Non-pigmented ciliary epithelial cell (primary cell): ENCODE results near the gene TMEM63C.
"Not testable (repeated sequence)": the region's sequence is repeated elsewhere in the genome, so short reads cannot be mapped to it uniquely, and the experiment has no call there.

Source experiments
- DNase-seq: peaks from one replicate; pipeline ENCODE4 v3.0.0-alpha.2; 2010; ENCODE audit warnings: low read depth

TMEM63C gene

GRCh38 chr14:77276295-77276935, 94.8 kb downstream of the TMEM63C start:
- DNase-seq = no peak

- no peak for DNase-seq
These were observed 95.4 kb downstream of the TMEM63C start for GRCh38 chr14:77276959-77277358.

- DNase-seq = no peak
These were observed 97.0 kb downstream of the TMEM63C start for GRCh38 chr14:77278461-77279230.

- DNase-seq = no peak
These were observed 98.1 kb downstream of the TMEM63C start for GRCh38 chr14:77279719-77280118.

GRCh38 chr14:77280921-77281320, 99.3 kb downstream of the TMEM63C start:
- DNase-seq = not testable (repeated sequence)

- no peak for DNase-seq
These were observed 100.3 kb downstream of the TMEM63C start for GRCh38 chr14:77281852-77282410.

- no peak for DNase-seq
These were observed 102.5 kb downstream of the TMEM63C start for GRCh38 chr14:77284066-77284465.

- DNase-seq = no peak
These were observed 102.9 kb downstream of the TMEM63C start for GRCh38 chr14:77284466-77284865.

GRCh38 chr14:77286576-77286975, 105.0 kb downstream of the TMEM63C start:
- DNase-seq = no peak

- peak; percentile 35 for DNase-seq
These were observed 109.1 kb downstream of the TMEM63C start for GRCh38 chr14:77290705-77291104.

GRCh38 chr14:77296155-77296554, 114.6 kb downstream of the TMEM63C start:
- DNase-seq = no peak

GRCh38 chr14:77296906-77297305, 115.3 kb downstream of the TMEM63C start:
- no peak for DNase-seq

GRCh38 chr14:77299771-77300170, 118.2 kb downstream of the TMEM63C start:
- DNase-seq = no peak

- DNase-seq = peak; percentile 65
These were observed 119.5 kb downstream of the TMEM63C start for GRCh38 chr14:77301103-77301502.

- DNase-seq = peak; percentile 42
These were observed 121.3 kb downstream of the TMEM63C start for GRCh38 chr14:77302926-77303325.

GRCh38 chr14:77303417-77304156, 122.0 kb downstream of the TMEM63C start:
- peak; percentile 95 for DNase-seq

GRCh38 chr14:77305696-77306095, 124.1 kb downstream of the TMEM63C start:
- no peak for DNase-seq

- no peak for DNase-seq
These were observed 124.8 kb downstream of the TMEM63C start for GRCh38 chr14:77306416-77306815.

- no peak for DNase-seq
These were observed 125.4 kb downstream of the TMEM63C start for GRCh38 chr14:77306851-77307496.
